DND-41 (cell line): Measurements from ENCODE around the gene RGS17.

ENCODE experiments used
- ATAC-seq: fragments of 200-7000 bp; cut with Tn5 transposase; 3 replicates; pipeline ENCODE4 v1.9.1; 2021; ENCODE audit warnings: low read depth; ENCODE audit not compliant: insufficient read depth
- DNase-seq: peaks from one replicate; pipeline ENCODE4 v3.0.0-alpha.2; 2020
- H2AFZ ChIP-seq: 2 replicates; pipeline ENCODE4 v1.6.0; 2012; ENCODE audit warnings: low read depth, low read length
- H3K27ac ChIP-seq: 2 replicates; pipeline ENCODE4 v1.5.1; 2012; ENCODE audit warnings: low read length, inconsistent platforms
- H3K27me3 ChIP-seq: fragments of 200-600 bp; sonication (generic); 2 replicates; pipeline ENCODE4 v1.6.0; 2012; ENCODE audit warnings: low read length, mild to moderate bottlenecking, inconsistent platforms; ENCODE audit not compliant: insufficient read depth, poor library complexity
- H3K36me3 ChIP-seq: 2 replicates; pipeline ENCODE4 v1.5.1; 2012; ENCODE audit warnings: low read length, inconsistent platforms; ENCODE audit not compliant: insufficient read depth
- H3K4me1 ChIP-seq: 2 replicates; pipeline ENCODE4 v1.5.1; 2012; ENCODE audit warnings: mild to moderate bottlenecking, low read length; ENCODE audit not compliant: insufficient read depth
- H3K4me2 ChIP-seq: 2 replicates; pipeline ENCODE4 v1.6.0; 2012; ENCODE audit warnings: mild to moderate bottlenecking, moderate library complexity, low read length, inconsistent platforms; ENCODE audit not compliant: insufficient read depth
- H3K4me3 ChIP-seq, 2 experiments: fragments of 200-600 bp in 1 of 2; shearing (Covaris generic) in 1 of 2; 2 replicates each; pipeline ENCODE4 v1.5.1; 2012 to 2016; ENCODE audit warnings: inconsistent platforms in 2 of 2, low read length in 2 of 2, mild to moderate bottlenecking in 2 of 2, low read depth in 1 of 2, moderate library complexity in 1 of 2
- H3K79me2 ChIP-seq: 2 replicates; pipeline ENCODE4 v1.6.0; 2012; ENCODE audit warnings: low read length, inconsistent platforms; ENCODE audit not compliant: insufficient read depth
- H3K9ac ChIP-seq: 2 replicates; pipeline ENCODE4 v1.6.0; 2012; ENCODE audit warnings: low read depth, mild to moderate bottlenecking, inconsistent platforms, low read length, moderate library complexity
- H3K9me3 ChIP-seq: 2 replicates; pipeline ENCODE4 v1.5.1; 2012; ENCODE audit warnings: low read length, moderate library complexity, mild to moderate bottlenecking, inconsistent platforms; ENCODE audit not compliant: insufficient read depth, severe bottlenecking
- H4K20me1 ChIP-seq: 2 replicates; pipeline ENCODE4 v1.6.0; 2012; ENCODE audit warnings: low read length; ENCODE audit not compliant: insufficient read depth
- CTCF ChIP-seq: IDR thresholded peaks from 2 replicates; pipeline ENCODE4 v1.5.1; 2012; ENCODE audit warnings: borderline replicate concordance, low read length, moderate library complexity, mild to moderate bottlenecking; ENCODE audit not compliant: poor library complexity, severe bottlenecking; ENCODE audit errors: extremely low read depth
- EZH2 ChIP-seq: IDR thresholded peaks from 3 replicates; pipeline ENCODE4 v1.6.1; 2012; ENCODE audit warnings: borderline replicate concordance, low read depth, mild to moderate bottlenecking, moderate library complexity, low read length, inconsistent platforms; ENCODE audit not compliant: severe bottlenecking

RGS17 gene

GRCh38 chr6:152957796-152958195, 173.3 kb downstream of the RGS17 start:
- no peaks in the 10 kb centered on the region for H3K4me1 ChIP-seq
- no peak for DNase-seq
- TF ChIP-seq CTCF (no peak), EZH2 (no peak)

More at GRCh38 chr6:152957796-152958195, 173.3 kb downstream of the RGS17 start:
- Histone ChIP-seq H3K9ac (no peak overlapping the region), H3K27me3 (no peaks in the 10 kb centered on the region), H4K20me1 (no peaks in the 10 kb centered on the region), H3K4me2 (no peak overlapping the region), H3K27ac (no peak overlapping the region), H3K36me3 (no peaks in the 10 kb centered on the region), H3K4me3 (no peak overlapping the region), H2AFZ (no peak overlapping the region), H3K79me2 (no peaks in the 10 kb centered on the region), H3K9me3 (no peaks in the 10 kb centered on the region)
- no peak for ATAC-seq
